ENCODE measurements around the gene DNLZ. TPM values are rescaled to one million over a fixed set of nuclear protein-coding genes. Genes with fewer than 3 reads are reported as not detected.

Gene DNLZ
- total RNA-seq, 1 donor from 2014 or later = 14.5 TPM

- Mint-ChIP-seq H3K4me3 (ENCODE audit: unreplicated experiment) (peak within 1 kb of the TSS; percentile 96), H3K9me3 (ENCODE audit: unreplicated experiment) (no peaks in the 10 kb centered on the region), H3K27me3 (ENCODE audit: unreplicated experiment) (peaks cover 13% of the 10 kb centered on the region), H3K27ac (ENCODE audit: unreplicated experiment) (peak within 1 kb of the TSS; percentile 75), H3K4me1 (ENCODE audit: unreplicated experiment) (peaks cover 7% of the 10 kb centered on the region), H3K36me3 (ENCODE audit: low read depth, unreplicated experiment) (peaks cover 26% of the 10 kb centered on the region)
- TF ChIP-seq, protein P1, sequence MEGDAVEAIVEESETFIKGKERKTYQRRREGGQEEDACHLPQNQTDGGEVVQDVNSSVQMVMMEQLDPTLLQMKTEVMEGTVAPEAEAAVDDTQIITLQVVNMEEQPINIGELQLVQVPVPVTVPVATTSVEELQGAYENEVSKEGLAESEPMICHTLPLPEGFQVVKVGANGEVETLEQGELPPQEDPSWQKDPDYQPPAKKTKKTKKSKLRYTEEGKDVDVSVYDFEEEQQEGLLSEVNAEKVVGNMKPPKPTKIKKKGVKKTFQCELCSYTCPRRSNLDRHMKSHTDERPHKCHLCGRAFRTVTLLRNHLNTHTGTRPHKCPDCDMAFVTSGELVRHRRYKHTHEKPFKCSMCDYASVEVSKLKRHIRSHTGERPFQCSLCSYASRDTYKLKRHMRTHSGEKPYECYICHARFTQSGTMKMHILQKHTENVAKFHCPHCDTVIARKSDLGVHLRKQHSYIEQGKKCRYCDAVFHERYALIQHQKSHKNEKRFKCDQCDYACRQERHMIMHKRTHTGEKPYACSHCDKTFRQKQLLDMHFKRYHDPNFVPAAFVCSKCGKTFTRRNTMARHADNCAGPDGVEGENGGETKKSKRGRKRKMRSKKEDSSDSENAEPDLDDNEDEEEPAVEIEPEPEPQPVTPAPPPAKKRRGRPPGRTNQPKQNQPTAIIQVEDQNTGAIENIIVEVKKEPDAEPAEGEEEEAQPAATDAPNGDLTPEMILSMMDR (IDR thresholded peaks at IDR 0.05; ENCODE audit: unreplicated experiment) = peak; percentile 58
- DNase-seq (ENCODE audit: low spot score) = peak; percentile 95
Observed at GRCh38 chr9:136400038-136400834, 36.7 kb upstream of the DNLZ start, which contains the start of gene SNAPC4. TSS of gene SNAPC4 (minus strand) at chr9:136400170. CDS start at chr9:136398428, 1,742 bp downstream.

GRCh38 chr9:136399176-136400037 is 35.9 kb upstream of the DNLZ start:
- H3K4me3 Mint-ChIP-seq (ENCODE audit: unreplicated experiment) = peak overlapping the region; percentile 96
- H3K27ac Mint-ChIP-seq (ENCODE audit: unreplicated experiment) = peak overlapping the region; percentile 75
- H3K9me3 Mint-ChIP-seq (ENCODE audit: unreplicated experiment) = no peaks in the 10 kb centered on the region
- H3K36me3 Mint-ChIP-seq (ENCODE audit: low read depth, unreplicated experiment) = peaks cover 27% of the 10 kb centered on the region
- TF ChIP-seq, protein P1 (IDR thresholded peaks at IDR 0.05; ENCODE audit: unreplicated experiment) = no peak
- peaks cover 10% of the 10 kb centered on the region for H3K27me3 Mint-ChIP-seq (ENCODE audit: unreplicated experiment)
- DNase-seq (ENCODE audit: low spot score) = peak; percentile 32
- peaks cover 7% of the 10 kb centered on the region for H3K4me1 Mint-ChIP-seq (ENCODE audit: unreplicated experiment)

GRCh38 chr9:136398286-136398685 is 34.7 kb upstream of the DNLZ start:
- Mint-ChIP-seq H3K4me3 (ENCODE audit: unreplicated experiment) (peak overlapping the region; percentile 50), H3K4me1 (ENCODE audit: unreplicated experiment) (peaks cover 7% of the 10 kb centered on the region), H3K36me3 (ENCODE audit: low read depth, unreplicated experiment) (peaks cover 27% of the 10 kb centered on the region), H3K27ac (ENCODE audit: unreplicated experiment) (no peak overlapping the region), H3K9me3 (ENCODE audit: unreplicated experiment) (no peaks in the 10 kb centered on the region), H3K27me3 (ENCODE audit: unreplicated experiment) (peaks cover 10% of the 10 kb centered on the region)
- no peak for DNase-seq (ENCODE audit: low spot score)
- TF ChIP-seq, protein P1 (IDR thresholded peaks at IDR 0.05; ENCODE audit: unreplicated experiment) = no peak

DNA sequence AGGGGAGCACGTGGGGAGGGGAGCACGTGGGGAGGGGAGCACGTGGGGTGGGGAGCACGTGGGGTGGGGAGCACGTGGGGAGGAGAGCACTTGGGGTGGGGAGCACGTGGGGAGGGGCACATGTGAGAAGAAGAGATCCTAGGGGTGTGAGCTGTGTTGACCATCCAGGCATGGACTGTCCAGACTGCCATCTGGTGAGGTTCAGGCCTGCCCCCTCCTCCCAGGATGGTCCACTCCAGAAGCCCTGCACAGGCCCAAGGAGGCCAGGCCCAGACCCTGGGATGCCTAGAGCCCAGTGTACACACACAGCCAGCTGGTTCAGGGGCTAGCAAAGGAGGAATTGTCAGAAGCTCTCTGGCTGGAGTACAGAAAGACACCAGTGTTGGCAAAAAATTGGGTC is 34.1 kb upstream of the DNLZ start:
- no peak overlapping the region for H3K4me3 Mint-ChIP-seq (ENCODE audit: unreplicated experiment)
- H3K4me1 Mint-ChIP-seq (ENCODE audit: unreplicated experiment) = peaks cover 7% of the 10 kb centered on the region
- no peaks in the 10 kb centered on the region for H3K9me3 Mint-ChIP-seq (ENCODE audit: unreplicated experiment)
- H3K27ac Mint-ChIP-seq (ENCODE audit: unreplicated experiment) = no peak overlapping the region
- TF ChIP-seq, protein P1 (IDR thresholded peaks at IDR 0.05; ENCODE audit: unreplicated experiment) = no peak
- DNase-seq (ENCODE audit: low spot score) = no peak
- H3K27me3 Mint-ChIP-seq (ENCODE audit: unreplicated experiment) = peaks cover 10% of the 10 kb centered on the region
- peaks cover 27% of the 10 kb centered on the region for H3K36me3 Mint-ChIP-seq (ENCODE audit: low read depth, unreplicated experiment)

Measured in endothelial cell (in vitro differentiated cells).